SK-N-SH treated with all-trans-retinoic acid at 6 μM for 48 hours (cell line): Measurements from ENCODE around the gene EVI2B.

Experiments used
- ATAC-seq: fragments of 200-7000 bp; cut with Tn5 transposase; 3 replicates; pipeline ENCODE4 v1.9.1; 2020; ENCODE audit warnings: mild to moderate bottlenecking, moderate library complexity
- ARNTL ChIP-seq: fragments of 450-650 bp; formaldehyde crosslinking; IDR thresholded peaks from 2 replicates; pipeline ENCODE4 v1.5.0; 2020; ENCODE audit warnings: low read depth, mild to moderate bottlenecking, moderate library complexity, borderline replicate concordance
- BACH2 ChIP-seq: fragments of 250-450 bp; sonication (Bioruptor Pico); IDR thresholded peaks from 2 replicates; pipeline ENCODE4 v1.9.0; 2021; ENCODE audit warnings: mild to moderate bottlenecking, borderline replicate concordance
- CSDC2 ChIP-seq: fragments of 250-450 bp; sonication (Bioruptor Pico); IDR thresholded peaks from 2 replicates; pipeline ENCODE4 v1.5.0; 2020; ENCODE audit warnings: mild to moderate bottlenecking, moderate library complexity
- ESRRG ChIP-seq: fragments of 250-450 bp; sonication (Bioruptor Pico); IDR thresholded peaks from 2 replicates; pipeline ENCODE4 v1.6.1; 2021; ENCODE audit warnings: mild to moderate bottlenecking
- GLIS3 ChIP-seq: fragments of 250-450 bp; sonication (Bioruptor Pico); IDR thresholded peaks from 2 replicates; pipeline ENCODE4 v1.5.0; 2020; ENCODE audit warnings: mild to moderate bottlenecking, moderate library complexity
- ISL1 ChIP-seq: fragments of 250-450 bp; sonication (Bioruptor Pico); IDR thresholded peaks from 2 replicates; pipeline ENCODE4 v2.1.2; 2022; ENCODE audit warnings: mild to moderate bottlenecking, moderate library complexity
- OSR1 ChIP-seq: fragments of 250-450 bp; sonication (Bioruptor Pico); IDR thresholded peaks from 2 replicates; pipeline ENCODE4 v1.8.0; 2022; ENCODE audit warnings: moderate library complexity, mild to moderate bottlenecking, inconsistent platforms
- PPARA ChIP-seq: fragments of 250-450 bp; sonication (Bioruptor Pico); IDR thresholded peaks from 2 replicates; pipeline ENCODE4 v1.5.0; 2020; ENCODE audit warnings: mild to moderate bottlenecking, borderline replicate concordance
- RARB ChIP-seq: fragments of 250-450 bp; sonication (Bioruptor Pico); IDR thresholded peaks from 2 replicates; pipeline ENCODE4 v1.8.0; 2021; ENCODE audit warnings: mild to moderate bottlenecking, moderate library complexity
- SNAI2 ChIP-seq: fragments of 250-450 bp; sonication (Bioruptor Pico); IDR thresholded peaks from 2 replicates; pipeline ENCODE4 v1.5.0; 2020; ENCODE audit warnings: mild to moderate bottlenecking, moderate library complexity
- TCF4 ChIP-seq: fragments of 250-450 bp; sonication (Bioruptor Pico); IDR thresholded peaks from 2 replicates; pipeline ENCODE4 v1.8.0; 2021; ENCODE audit warnings: mild to moderate bottlenecking, moderate library complexity, borderline replicate concordance
- TOX ChIP-seq: fragments of 250-450 bp; sonication (Bioruptor Pico); IDR thresholded peaks from 2 replicates; pipeline ENCODE4 v1.8.0; 2021; ENCODE audit warnings: mild to moderate bottlenecking, moderate library complexity, borderline replicate concordance
- ZFP3 ChIP-seq: fragments of 250-450 bp; sonication (Bioruptor Pico); IDR thresholded peaks from 2 replicates; pipeline ENCODE4 v1.5.0; 2020; ENCODE audit warnings: mild to moderate bottlenecking, moderate library complexity
- ZFP30 ChIP-seq: fragments of 450-650 bp; formaldehyde crosslinking; IDR thresholded peaks from 2 replicates; pipeline ENCODE4 v1.5.0; 2022; ENCODE audit warnings: mild to moderate bottlenecking, moderate library complexity
- ZNF565 ChIP-seq: fragments of 450-650 bp; formaldehyde crosslinking; conservative IDR thresholded peaks from 2 replicates; pipeline ENCODE4 v1.5.0; 2020; ENCODE audit warnings: low read depth, mild to moderate bottlenecking, moderate library complexity
- ZNF70 ChIP-seq: fragments of 450-650 bp; formaldehyde crosslinking; IDR thresholded peaks from 2 replicates; pipeline ENCODE4 v1.5.0; 2020; ENCODE audit warnings: mild to moderate bottlenecking, moderate library complexity
- ZNF8 ChIP-seq: fragments of 450-650 bp; formaldehyde crosslinking; IDR thresholded peaks from 2 replicates; pipeline ENCODE4 v1.5.0; 2020; ENCODE audit warnings: mild to moderate bottlenecking, moderate library complexity
- TF ChIP-seq, protein P1 (sequence below): fragments of 250-450 bp; sonication (Bioruptor Pico); IDR thresholded peaks from 2 replicates; pipeline ENCODE4 v1.5.1; 2021; ENCODE audit warnings: mild to moderate bottlenecking, moderate library complexity
- TF ChIP-seq, protein P2 (sequence below): fragments of 250-450 bp; sonication (Bioruptor Pico); IDR thresholded peaks from 2 replicates; pipeline ENCODE4 v1.8.0; 2020; ENCODE audit warnings: mild to moderate bottlenecking, moderate library complexity, borderline replicate concordance
- TF ChIP-seq, protein P3 (sequence below): fragments of 250-450 bp; sonication (Bioruptor Pico); IDR thresholded peaks from 2 replicates; pipeline ENCODE4 v1.5.1; 2020; ENCODE audit warnings: low read depth, mild to moderate bottlenecking, moderate library complexity
- TF ChIP-seq, protein P4 (sequence below): fragments of 250-450 bp; sonication (Bioruptor Pico); IDR thresholded peaks from 2 replicates; pipeline ENCODE4 v1.8.0; 2021; ENCODE audit warnings: low read depth, mild to moderate bottlenecking, moderate library complexity, borderline replicate concordance
- TF ChIP-seq, protein P5 (sequence below): fragments of 250-450 bp; sonication (Bioruptor Pico); IDR thresholded peaks from 2 replicates; pipeline ENCODE4 v1.5.0; 2020; ENCODE audit warnings: mild to moderate bottlenecking, moderate library complexity

EVI2B gene

DNA sequence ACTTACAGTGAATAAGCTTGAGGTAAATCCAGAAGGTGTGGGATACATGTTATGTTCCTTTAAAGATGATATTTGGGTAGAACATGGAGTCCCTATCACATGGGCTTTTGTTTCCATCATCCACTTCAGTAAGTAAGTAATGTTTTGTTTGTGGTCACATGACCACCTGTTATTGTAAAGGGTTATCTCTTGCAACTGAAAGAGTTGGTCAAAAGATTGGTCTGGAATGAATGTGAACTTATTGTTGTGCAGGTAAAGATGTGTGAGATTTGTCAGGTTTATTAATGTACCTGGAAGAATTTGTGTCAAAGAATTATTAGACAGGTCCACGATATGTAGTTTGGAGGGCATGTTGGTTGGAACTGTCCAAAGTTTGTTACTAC lies 18.4 kb downstream of the EVI2B start (continued):
- TF ChIP-seq, protein P1, sequence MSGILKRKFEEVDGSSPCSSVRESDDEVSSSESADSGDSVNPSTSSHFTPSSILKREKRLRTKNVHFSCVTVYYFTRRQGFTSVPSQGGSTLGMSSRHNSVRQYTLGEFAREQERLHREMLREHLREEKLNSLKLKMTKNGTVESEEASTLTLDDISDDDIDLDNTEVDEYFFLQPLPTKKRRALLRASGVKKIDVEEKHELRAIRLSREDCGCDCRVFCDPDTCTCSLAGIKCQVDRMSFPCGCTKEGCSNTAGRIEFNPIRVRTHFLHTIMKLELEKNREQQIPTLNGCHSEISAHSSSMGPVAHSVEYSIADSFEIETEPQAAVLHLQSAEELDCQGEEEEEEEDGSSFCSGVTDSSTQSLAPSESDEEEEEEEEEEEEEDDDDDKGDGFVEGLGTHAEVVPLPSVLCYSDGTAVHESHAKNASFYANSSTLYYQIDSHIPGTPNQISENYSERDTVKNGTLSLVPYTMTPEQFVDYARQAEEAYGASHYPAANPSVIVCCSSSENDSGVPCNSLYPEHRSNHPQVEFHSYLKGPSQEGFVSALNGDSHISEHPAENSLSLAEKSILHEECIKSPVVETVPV, result no peak
- TF ChIP-seq RARB (CRISPR knock-in tag), result no peak

DNA sequence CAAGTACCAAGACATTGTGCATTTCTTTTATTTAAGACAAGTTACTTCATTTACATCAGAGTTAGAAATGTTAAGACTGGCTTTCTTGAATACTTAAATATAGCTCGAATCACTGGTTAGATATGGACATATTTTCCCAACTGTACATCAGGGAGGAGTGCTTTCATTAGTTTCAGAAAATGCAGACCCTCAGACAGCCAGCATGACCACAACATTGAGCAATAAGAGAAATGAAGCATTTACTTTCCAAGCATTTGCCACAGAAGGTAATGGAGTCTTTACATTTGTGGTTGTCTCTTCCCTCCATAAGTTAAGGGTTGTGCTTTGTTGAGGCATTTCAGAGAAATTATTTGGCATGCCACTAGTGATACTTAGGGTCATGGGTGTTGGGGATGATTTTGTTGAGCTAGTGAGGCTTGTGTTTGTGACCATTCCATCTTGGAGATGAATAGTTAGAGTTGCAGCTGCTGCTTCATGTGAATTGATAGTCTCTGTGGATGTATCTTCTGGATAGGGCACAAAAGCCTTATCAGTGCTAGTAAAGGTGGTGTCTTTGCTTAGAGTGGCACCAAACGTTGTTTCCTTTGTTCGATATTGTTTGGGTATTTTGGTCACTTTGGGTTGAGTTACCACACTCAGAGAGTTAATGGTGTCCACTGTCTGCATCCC lies 18.9 kb downstream of the EVI2B start:
- ATAC-seq, result no peak
- TF ChIP-seq, protein P1, result no peak
- TF ChIP-seq TOX (CRISPR knock-in tag) (no peak), ZNF8 (CRISPR knock-in tag) (no peak), CSDC2 (CRISPR knock-in tag) (no peak), ESRRG (CRISPR knock-in tag) (no peak), RARB (CRISPR knock-in tag) (no peak), ARNTL (CRISPR knock-in tag) (no peak), ISL1 (CRISPR knock-in tag) (no peak), SNAI2 (CRISPR knock-in tag) (no peak), TCF4 (CRISPR knock-in tag) (no peak), BACH2 (CRISPR knock-in tag) (no peak), ZNF70 (CRISPR knock-in tag) (no peak), PPARA (CRISPR knock-in tag) (no peak), ZNF565 (CRISPR knock-in tag) (no peak), ZFP30 (no peak), OSR1 (CRISPR knock-in tag) (no peak), GLIS3 (CRISPR knock-in tag) (no peak)
- TF ChIP-seq, protein P2, sequence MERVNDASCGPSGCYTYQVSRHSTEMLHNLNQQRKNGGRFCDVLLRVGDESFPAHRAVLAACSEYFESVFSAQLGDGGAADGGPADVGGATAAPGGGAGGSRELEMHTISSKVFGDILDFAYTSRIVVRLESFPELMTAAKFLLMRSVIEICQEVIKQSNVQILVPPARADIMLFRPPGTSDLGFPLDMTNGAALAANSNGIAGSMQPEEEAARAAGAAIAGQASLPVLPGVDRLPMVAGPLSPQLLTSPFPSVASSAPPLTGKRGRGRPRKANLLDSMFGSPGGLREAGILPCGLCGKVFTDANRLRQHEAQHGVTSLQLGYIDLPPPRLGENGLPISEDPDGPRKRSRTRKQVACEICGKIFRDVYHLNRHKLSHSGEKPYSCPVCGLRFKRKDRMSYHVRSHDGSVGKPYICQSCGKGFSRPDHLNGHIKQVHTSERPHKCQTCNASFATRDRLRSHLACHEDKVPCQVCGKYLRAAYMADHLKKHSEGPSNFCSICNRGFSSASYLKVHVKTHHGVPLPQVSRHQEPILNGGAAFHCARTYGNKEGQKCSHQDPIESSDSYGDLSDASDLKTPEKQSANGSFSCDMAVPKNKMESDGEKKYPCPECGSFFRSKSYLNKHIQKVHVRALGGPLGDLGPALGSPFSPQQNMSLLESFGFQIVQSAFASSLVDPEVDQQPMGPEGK (CRISPR knock-in tag), result no peak
- TF ChIP-seq, protein P3, sequence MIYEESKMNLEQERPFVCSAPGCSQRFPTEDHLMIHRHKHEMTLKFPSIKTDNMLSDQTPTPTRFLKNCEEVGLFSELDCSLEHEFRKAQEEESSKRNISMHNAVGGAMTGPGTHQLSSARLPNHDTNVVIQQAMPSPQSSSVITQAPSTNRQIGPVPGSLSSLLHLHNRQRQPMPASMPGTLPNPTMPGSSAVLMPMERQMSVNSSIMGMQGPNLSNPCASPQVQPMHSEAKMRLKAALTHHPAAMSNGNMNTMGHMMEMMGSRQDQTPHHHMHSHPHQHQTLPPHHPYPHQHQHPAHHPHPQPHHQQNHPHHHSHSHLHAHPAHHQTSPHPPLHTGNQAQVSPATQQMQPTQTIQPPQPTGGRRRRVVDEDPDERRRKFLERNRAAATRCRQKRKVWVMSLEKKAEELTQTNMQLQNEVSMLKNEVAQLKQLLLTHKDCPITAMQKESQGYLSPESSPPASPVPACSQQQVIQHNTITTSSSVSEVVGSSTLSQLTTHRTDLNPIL (CRISPR knock-in tag), result no peak
- TF ChIP-seq, protein P4, sequence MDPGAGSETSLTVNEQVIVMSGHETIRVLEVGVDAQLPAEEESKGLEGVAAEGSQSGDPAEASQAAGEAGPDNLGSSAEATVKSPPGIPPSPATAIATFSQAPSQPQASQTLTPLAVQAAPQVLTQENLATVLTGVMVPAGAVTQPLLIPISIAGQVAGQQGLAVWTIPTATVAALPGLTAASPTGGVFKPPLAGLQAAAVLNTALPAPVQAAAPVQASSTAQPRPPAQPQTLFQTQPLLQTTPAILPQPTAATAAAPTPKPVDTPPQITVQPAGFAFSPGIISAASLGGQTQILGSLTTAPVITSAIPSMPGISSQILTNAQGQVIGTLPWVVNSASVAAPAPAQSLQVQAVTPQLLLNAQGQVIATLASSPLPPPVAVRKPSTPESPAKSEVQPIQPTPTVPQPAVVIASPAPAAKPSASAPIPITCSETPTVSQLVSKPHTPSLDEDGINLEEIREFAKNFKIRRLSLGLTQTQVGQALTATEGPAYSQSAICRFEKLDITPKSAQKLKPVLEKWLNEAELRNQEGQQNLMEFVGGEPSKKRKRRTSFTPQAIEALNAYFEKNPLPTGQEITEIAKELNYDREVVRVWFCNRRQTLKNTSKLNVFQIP (CRISPR knock-in tag), result no peak

DNA sequence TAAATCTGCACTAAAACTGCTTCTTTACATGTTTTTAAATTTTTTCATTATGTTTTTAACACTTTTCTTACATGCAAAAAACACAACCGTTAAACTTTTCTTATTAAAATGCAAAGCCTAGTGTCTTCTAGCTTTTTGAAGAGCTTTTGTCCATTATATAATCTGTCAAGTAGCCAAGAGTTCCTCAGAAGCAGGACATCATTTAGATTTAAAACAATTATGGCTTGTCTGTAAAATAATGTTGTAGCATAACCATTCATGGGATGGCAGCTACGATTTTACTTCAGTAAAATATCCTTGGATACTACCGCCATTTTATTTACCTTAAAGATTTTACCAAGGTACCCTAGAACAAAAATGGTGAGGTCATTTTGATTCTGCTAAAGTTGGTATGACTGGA lies 19.6 kb downstream of the EVI2B start:
- ATAC-seq, result no peak
- TF ChIP-seq SNAI2 (CRISPR knock-in tag) (no peak), ISL1 (CRISPR knock-in tag) (no peak), TCF4 (CRISPR knock-in tag) (no peak), RARB (CRISPR knock-in tag) (no peak), ARNTL (CRISPR knock-in tag) (no peak), ZNF70 (CRISPR knock-in tag) (no peak), PPARA (CRISPR knock-in tag) (no peak), ESRRG (CRISPR knock-in tag) (no peak), ZFP3 (no peak), BACH2 (CRISPR knock-in tag) (no peak), TOX (CRISPR knock-in tag) (no peak), GLIS3 (CRISPR knock-in tag) (no peak)
- TF ChIP-seq, protein P5, sequence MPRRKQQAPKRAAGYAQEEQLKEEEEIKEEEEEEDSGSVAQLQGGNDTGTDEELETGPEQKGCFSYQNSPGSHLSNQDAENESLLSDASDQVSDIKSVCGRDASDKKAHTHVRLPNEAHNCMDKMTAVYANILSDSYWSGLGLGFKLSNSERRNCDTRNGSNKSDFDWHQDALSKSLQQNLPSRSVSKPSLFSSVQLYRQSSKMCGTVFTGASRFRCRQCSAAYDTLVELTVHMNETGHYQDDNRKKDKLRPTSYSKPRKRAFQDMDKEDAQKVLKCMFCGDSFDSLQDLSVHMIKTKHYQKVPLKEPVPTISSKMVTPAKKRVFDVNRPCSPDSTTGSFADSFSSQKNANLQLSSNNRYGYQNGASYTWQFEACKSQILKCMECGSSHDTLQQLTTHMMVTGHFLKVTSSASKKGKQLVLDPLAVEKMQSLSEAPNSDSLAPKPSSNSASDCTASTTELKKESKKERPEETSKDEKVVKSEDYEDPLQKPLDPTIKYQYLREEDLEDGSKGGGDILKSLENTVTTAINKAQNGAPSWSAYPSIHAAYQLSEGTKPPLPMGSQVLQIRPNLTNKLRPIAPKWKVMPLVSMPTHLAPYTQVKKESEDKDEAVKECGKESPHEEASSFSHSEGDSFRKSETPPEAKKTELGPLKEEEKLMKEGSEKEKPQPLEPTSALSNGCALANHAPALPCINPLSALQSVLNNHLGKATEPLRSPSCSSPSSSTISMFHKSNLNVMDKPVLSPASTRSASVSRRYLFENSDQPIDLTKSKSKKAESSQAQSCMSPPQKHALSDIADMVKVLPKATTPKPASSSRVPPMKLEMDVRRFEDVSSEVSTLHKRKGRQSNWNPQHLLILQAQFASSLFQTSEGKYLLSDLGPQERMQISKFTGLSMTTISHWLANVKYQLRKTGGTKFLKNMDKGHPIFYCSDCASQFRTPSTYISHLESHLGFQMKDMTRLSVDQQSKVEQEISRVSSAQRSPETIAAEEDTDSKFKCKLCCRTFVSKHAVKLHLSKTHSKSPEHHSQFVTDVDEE (CRISPR knock-in tag), result no peak
- TF ChIP-seq, protein P4 (CRISPR knock-in tag), result no peak
- TF ChIP-seq, protein P2 (CRISPR knock-in tag), result no peak
